Stimulated activated CD4-positive, alpha-beta T cell treated with anti-CD3 and anti-CD28 coated beads, Interleukin-1b, Interleukin-23, amount 100 ng/mL, for 4 hours (primary cell): ENCODE data around the gene C5AR2.
"Not testable (repeated sequence)": the region's sequence is repeated elsewhere in the genome, so short reads cannot be mapped to it uniquely, and the experiment has no call there.

ENCODE experiments used
- DNase-seq, 2 donors: peaks; one replicate each; pipeline ENCODE4 v3.0.0-alpha.2; 2020; ENCODE audit warnings: low read depth in 2 of 2

C5AR2 gene

GRCh38 chr19:47358936-47359335 lies 27.0 kb downstream of the C5AR2 start:
- no peak for DNase-seq

- no peak for DNase-seq
Observed at GRCh38 chr19:47362321-47362720, 30.3 kb downstream of the C5AR2 start.

GRCh38 chr19:47363758-47364531 lies 32.0 kb downstream of the C5AR2 start:
- no peak for DNase-seq

- not testable (repeated sequence) for DNase-seq
Observed at GRCh38 chr19:47365455-47365854, 33.5 kb downstream of the C5AR2 start.

- no peak for DNase-seq
Observed at GRCh38 chr19:47370045-47370611, 38.2 kb downstream of the C5AR2 start.

- DNase-seq: no peak
Observed at GRCh38 chr19:47371261-47371660, 39.3 kb downstream of the C5AR2 start.

GRCh38 chr19:47372603-47373002 lies 40.6 kb downstream of the C5AR2 start:
- no peak for DNase-seq

GRCh38 chr19:47373246-47374240 lies 41.6 kb downstream of the C5AR2 start:
- DNase-seq: no peak

- DNase-seq: no peak
Observed at GRCh38 chr19:47374876-47375693, 43.1 kb downstream of the C5AR2 start.

- DNase-seq: no peak
Observed at GRCh38 chr19:47375694-47376588, 44.0 kb downstream of the C5AR2 start.

- DNase-seq: no peak
Observed at GRCh38 chr19:47376589-47377144, 44.7 kb downstream of the C5AR2 start.

GRCh38 chr19:47377208-47377701 lies 45.3 kb downstream of the C5AR2 start:
- no peak for DNase-seq

GRCh38 chr19:47377801-47378200 lies 45.8 kb downstream of the C5AR2 start:
- no peak for DNase-seq

GRCh38 chr19:47378246-47378645 lies 46.3 kb downstream of the C5AR2 start:
- no peak for DNase-seq

- no peak for DNase-seq
Observed at GRCh38 chr19:47379381-47379938, 47.5 kb downstream of the C5AR2 start.

GRCh38 chr19:47380559-47380958 lies 48.6 kb downstream of the C5AR2 start:
- no peak for DNase-seq

- DNase-seq: no peak
Observed at GRCh38 chr19:47381121-47381520, 49.1 kb downstream of the C5AR2 start.

- no peak for DNase-seq
Observed at GRCh38 chr19:47381653-47382279, 49.8 kb downstream of the C5AR2 start.

- not testable (repeated sequence) for DNase-seq
Observed at GRCh38 chr19:47383890-47384289, 51.9 kb downstream of the C5AR2 start.
